Left lung (tissue), 10 donors: Measurements from ENCODE around the gene CA10. TPM values are rescaled to one million over a fixed set of nuclear protein-coding genes. Genes with fewer than 3 reads are reported as not detected.

Source experiments
- ATAC-seq: fragments of 200-7000 bp; cut with Tn5 transposase; one replicate; pipeline ENCODE4 v1.9.1; 2020; ENCODE audit warnings: moderate library complexity
- DNase-seq, 4 donors: peaks; one replicate each; pipeline ENCODE4 v3.0.0-alpha.2; 2013 to 2020
- H3K27ac ChIP-seq, 2 donors: fragments of 200-600 bp; sonication (generic) in 1 of 2; one replicate each; pipeline versions ENCODE4 v1.5.0 to v1.8.0; 2020 to 2021
- H3K27me3 ChIP-seq, 2 donors: fragments of 200-600 bp; sonication (generic) in 1 of 2; one replicate each; pipeline versions ENCODE4 v1.5.0 to v1.8.0; 2020 to 2021
- H3K36me3 ChIP-seq, 2 donors: fragments of 200-600 bp; sonication (generic) in 1 of 2; one replicate each; pipeline versions ENCODE4 v1.5.0 to v1.8.0; 2020 to 2021
- H3K4me1 ChIP-seq, 2 donors: fragments of 200-600 bp; one replicate each; pipeline ENCODE4 v1.8.0; 2021
- H3K4me3 ChIP-seq, 2 donors: fragments of 200-600 bp; sonication (generic) in 1 of 2; one replicate each; pipeline versions ENCODE4 v1.5.0 to v1.8.0; 2020 to 2021; ENCODE audit warnings: mild to moderate bottlenecking in 1 of 2
- H3K9me3 ChIP-seq, 2 donors: fragments of 200-600 bp; sonication (generic) in 1 of 2; one replicate each; pipeline versions ENCODE4 v1.5.0 to v1.8.0; 2020 to 2021
- intact Hi-C, 2 donors: fragments of 100-400 bp; cut with DNase I; formaldehyde crosslinking; loops; one replicate each; pipeline versions ENCODE4 v1.11.2 to v1.14.2; 2022
- polyA plus RNA-seq, 6 donors: library from polyadenylated mRNA; unstranded; fragments of 120-200 nt; gene quantifications; one replicate each; pipeline ENCODE4 v1.2.1, GENCODE V29; 2013; ENCODE audit not compliant: insufficient read length in 6 of 6
- total RNA-seq, 2 donors: library from RNA; stranded (reverse); fragmentation: NEBNext Ultra II Directional; extraction: Animal tissue kit (Norgen Biotek cat#: 25700); gene quantifications; one replicate each; pipeline ENCODE4 v1.2.1, GENCODE V29; 2021
- TF ChIP-seq, protein P1 (sequence below), 2 donors: fragments of 200-600 bp; sonication (generic) in 1 of 2; IDR thresholded peaks; one replicate each; pipeline versions ENCODE4 v1.5.0 to v1.8.0; 2021; ENCODE audit warnings: antibody characterized with exemption in 2 of 2
- donor health status: DM: no; HTN: yes; CAD: no.
- donor health status: DM: no; HTN: no; CAD: no.

The CA10 gene
- total and polyA plus RNA-seq, 8 donors, result 0.06 to 0.31 TPM; not detected in 6

DNA sequence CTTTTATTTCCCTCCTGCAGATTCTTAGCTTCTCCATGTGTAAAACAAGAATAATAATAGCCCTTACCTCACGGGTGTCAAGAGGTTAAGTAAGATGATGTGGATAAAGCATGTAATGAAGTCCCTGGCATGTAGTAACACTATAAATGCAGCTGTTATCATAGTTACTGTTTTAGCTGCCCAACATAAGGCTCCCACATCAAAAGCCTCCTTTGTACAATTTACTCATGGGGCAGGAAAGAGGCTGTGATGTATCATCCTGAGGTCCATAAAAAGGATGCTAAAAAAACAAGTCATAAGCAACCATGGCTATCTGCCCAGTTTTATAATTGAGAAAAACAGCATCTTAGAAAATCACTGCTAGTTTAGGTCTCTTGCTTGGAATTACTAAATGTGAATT lies 339.7 kb downstream of the CA10 start:
- TF ChIP-seq, protein P1, sequence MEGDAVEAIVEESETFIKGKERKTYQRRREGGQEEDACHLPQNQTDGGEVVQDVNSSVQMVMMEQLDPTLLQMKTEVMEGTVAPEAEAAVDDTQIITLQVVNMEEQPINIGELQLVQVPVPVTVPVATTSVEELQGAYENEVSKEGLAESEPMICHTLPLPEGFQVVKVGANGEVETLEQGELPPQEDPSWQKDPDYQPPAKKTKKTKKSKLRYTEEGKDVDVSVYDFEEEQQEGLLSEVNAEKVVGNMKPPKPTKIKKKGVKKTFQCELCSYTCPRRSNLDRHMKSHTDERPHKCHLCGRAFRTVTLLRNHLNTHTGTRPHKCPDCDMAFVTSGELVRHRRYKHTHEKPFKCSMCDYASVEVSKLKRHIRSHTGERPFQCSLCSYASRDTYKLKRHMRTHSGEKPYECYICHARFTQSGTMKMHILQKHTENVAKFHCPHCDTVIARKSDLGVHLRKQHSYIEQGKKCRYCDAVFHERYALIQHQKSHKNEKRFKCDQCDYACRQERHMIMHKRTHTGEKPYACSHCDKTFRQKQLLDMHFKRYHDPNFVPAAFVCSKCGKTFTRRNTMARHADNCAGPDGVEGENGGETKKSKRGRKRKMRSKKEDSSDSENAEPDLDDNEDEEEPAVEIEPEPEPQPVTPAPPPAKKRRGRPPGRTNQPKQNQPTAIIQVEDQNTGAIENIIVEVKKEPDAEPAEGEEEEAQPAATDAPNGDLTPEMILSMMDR (IDR thresholded peaks at IDR 0.05), result no peak
- ATAC-seq (no peak), DNase-seq (no peak)
- Histone ChIP-seq H3K4me3 (no peak overlapping the region), H3K27me3 (no peaks in the 10 kb centered on the region), H3K27ac (no peak overlapping the region), H3K4me1 (no peaks in the 10 kb centered on the region), H3K9me3 (no peaks in the 10 kb centered on the region), H3K36me3 (no peaks in the 10 kb centered on the region)
- intact Hi-C loops, result no loop called here

- H3K4me1 ChIP-seq, result no peaks in the 10 kb centered on the region
- H3K27ac ChIP-seq, result no peak overlapping the region
- H3K9me3 ChIP-seq, result no peaks in the 10 kb centered on the region
- H3K4me3 ChIP-seq, result no peak overlapping the region
- TF ChIP-seq, protein P1 (IDR thresholded peaks at IDR 0.05), result no peak
- no peaks in the 10 kb centered on the region for H3K27me3 ChIP-seq
- H3K36me3 ChIP-seq, result no peaks in the 10 kb centered on the region
- intact Hi-C loops, result no loop called here
- DNase-seq (no peak), ATAC-seq (no peak)
These were observed 340.6 kb downstream of the CA10 start for GRCh38 chr17:51817955-51818354.

DNA sequence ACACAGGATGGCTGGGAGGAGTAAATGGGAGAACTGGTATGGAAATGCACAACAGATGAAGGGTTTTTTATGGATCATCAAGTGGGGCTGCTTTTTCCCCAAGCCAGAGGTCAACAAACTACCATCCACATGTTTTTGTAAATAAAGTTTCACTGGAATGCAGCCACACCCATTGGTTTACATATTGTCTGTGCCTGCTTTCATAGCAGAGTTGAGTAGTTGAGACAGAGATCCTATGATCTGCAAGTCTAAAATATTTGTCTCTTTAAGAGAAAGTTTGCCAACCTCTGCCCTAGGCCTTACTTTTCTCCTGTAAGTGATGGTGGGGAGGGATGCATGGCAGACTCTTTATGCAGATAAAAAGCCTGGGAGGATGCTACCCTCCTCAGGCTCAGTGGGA lies 341.4 kb downstream of the CA10 start:
- H3K36me3 ChIP-seq, result no peaks in the 10 kb centered on the region
- intact Hi-C loops, result no loop called here
- no peak for ATAC-seq

GRCh38 chr17:51815097-51815496 lies 343.4 kb downstream of the CA10 start:
- H3K4me3 ChIP-seq, result no peak overlapping the region
- H3K4me1 ChIP-seq, result no peaks in the 10 kb centered on the region
- ATAC-seq (no peak), DNase-seq (no peak)
- TF ChIP-seq, protein P1 (IDR thresholded peaks at IDR 0.05), result no peak
- H3K36me3 ChIP-seq, result no peaks in the 10 kb centered on the region
- intact Hi-C loops, result no loop called here
- no peaks in the 10 kb centered on the region for H3K9me3 ChIP-seq
- H3K27me3 ChIP-seq, result no peaks in the 10 kb centered on the region
- H3K27ac ChIP-seq, result no peak overlapping the region

More for the DNA sequence above, 341.4 kb downstream of the CA10 start:
- no peaks in the 10 kb centered on the region for H3K9me3 ChIP-seq
- no peaks in the 10 kb centered on the region for H3K27me3 ChIP-seq
- no peak for DNase-seq
- TF ChIP-seq, protein P1 (IDR thresholded peaks at IDR 0.05), result no peak
- no peak overlapping the region for H3K27ac ChIP-seq
- H3K4me1 ChIP-seq, result no peaks in the 10 kb centered on the region
- no peak overlapping the region for H3K4me3 ChIP-seq

- Histone ChIP-seq H3K9me3 (no peaks in the 10 kb centered on the region), H3K27ac (no peak overlapping the region), H3K36me3 (no peaks in the 10 kb centered on the region), H3K4me1 (no peaks in the 10 kb centered on the region), H3K27me3 (no peaks in the 10 kb centered on the region), H3K4me3 (no peak overlapping the region)
- intact Hi-C loops, result no loop called here
- ATAC-seq (no peak), DNase-seq (peak in 1 of 4 donors; percentile 7)
- TF ChIP-seq, protein P1 (IDR thresholded peaks at IDR 0.05), result no peak
These were observed 344.0 kb downstream of the CA10 start for GRCh38 chr17:51814521-51814920.
